Transverse colon (tissue), 4 donors: Measurements from ENCODE around the gene PARP3. TPM values are rescaled to one million over a fixed set of nuclear protein-coding genes. Genes with fewer than 3 reads are reported as not detected.

Source experiments
- DNase-seq: peaks from one replicate; pipeline ENCODE4 v3.0.0-alpha.2; 2019
- H3K27ac ChIP-seq, 4 donors: fragments of 200-600 bp; sonication (generic); 2 replicates each; pipeline ENCODE4 v1.5.1; 2016 to 2018; ENCODE audit warnings: inconsistent platforms in 4 of 4
- H3K27me3 ChIP-seq: fragments of 200-600 bp; sonication (generic); 2 replicates; pipeline ENCODE4 v1.5.1; 2017; ENCODE audit warnings: inconsistent platforms
- H3K36me3 ChIP-seq, 4 donors: fragments of 200-600 bp; sonication (generic); 2 replicates each; pipeline ENCODE4 v1.5.1; 2017 to 2019; ENCODE audit warnings: inconsistent platforms in 4 of 4
- H3K4me1 ChIP-seq, 4 donors: fragments of 200-600 bp; sonication (generic); 2 replicates each; pipeline ENCODE4 v1.5.1; 2017 to 2020; ENCODE audit warnings: inconsistent platforms in 4 of 4
- H3K4me3 ChIP-seq, 4 donors: fragments of 200-600 bp; sonication (generic); 1 replicate in 1 of 4; 2 replicates in 3 of 4; pipeline versions ENCODE4 v1.5.1 to v1.6.1; 2017 to 2019; ENCODE audit warnings: inconsistent platforms in 4 of 4
- H3K9me3 ChIP-seq, 2 donors: fragments of 200-600 bp; sonication (generic); 2 replicates each; pipeline ENCODE4 v1.5.1; 2017 to 2019; ENCODE audit warnings: inconsistent platforms in 2 of 2
- EP300 ChIP-seq: sonication (generic); formaldehyde crosslinking; IDR thresholded peaks from one replicate; pipeline ENCODE4 v1.6.1; 2017; ENCODE audit warnings: antibody characterized with exemption, low read depth
- POLR2A ChIP-seq: fragments of 450-650 bp; IDR thresholded peaks from one replicate; pipeline ENCODE4 v1.6.1; 2016; ENCODE audit warnings: antibody characterized with exemption, mild to moderate bottlenecking, moderate library complexity
- POLR2AphosphoS5 ChIP-seq, 3 donors: sonication (generic); formaldehyde crosslinking; IDR thresholded peaks; one replicate each; pipeline ENCODE4 v1.6.1; 2016; ENCODE audit warnings: antibody characterized with exemption in 3 of 3
- WGBS, 2 donors: methylation state at CpG; one replicate each; pipeline ENCODE4 v1.1.5; 2018; ENCODE audit warnings: low coverage in 1 of 2; 5-methylcytosine and 5-hydroxymethylcytosine counted together
- in situ Hi-C, 4 donors: fragments of 200-750 bp; cut with MboI; loops; one replicate each; pipeline versions ENCODE4 v1.15.0 to v1.15.1; 2017; ENCODE audit warnings: low sequenced_read_pairs in 3 of 4, low pct_ligation_motif_present in 1 of 4, low pct_unique_long_range_greater_than_20kb in 1 of 4
- intact Hi-C: fragments of 100-400 bp; cut with DNase I; formaldehyde crosslinking; loops from one replicate; pipeline ENCODE4 v1.15.1; 2023; ENCODE audit warnings: low total_unique reads
- total RNA-seq, 4 donors: library from RNA; depleted of rRNA; stranded (reverse); fragments of >200 nt; gene quantifications; one replicate each; pipeline ENCODE4 v1.1.0, GENCODE V29; 2016
- TF ChIP-seq, protein P1 (sequence below), 5 experiments: fragments of 200-600 bp in 3 of 5; fragments of 450-650 bp in 2 of 5; sonication (generic) in 3 of 5; IDR thresholded peaks; 1 replicate in 2 of 5; 2 replicates in 3 of 5; pipeline ENCODE4 v1.5.1; 2016 to 2017; ENCODE audit warnings: antibody characterized with exemption in 5 of 5, inconsistent platforms in 3 of 5, mild to moderate bottlenecking in 2 of 5, moderate library complexity in 1 of 5

The PARP3 gene
- total RNA-seq, 4 donors from 2014 or later, result 18.3 to 64.7 (median 42.1) TPM

DNA sequence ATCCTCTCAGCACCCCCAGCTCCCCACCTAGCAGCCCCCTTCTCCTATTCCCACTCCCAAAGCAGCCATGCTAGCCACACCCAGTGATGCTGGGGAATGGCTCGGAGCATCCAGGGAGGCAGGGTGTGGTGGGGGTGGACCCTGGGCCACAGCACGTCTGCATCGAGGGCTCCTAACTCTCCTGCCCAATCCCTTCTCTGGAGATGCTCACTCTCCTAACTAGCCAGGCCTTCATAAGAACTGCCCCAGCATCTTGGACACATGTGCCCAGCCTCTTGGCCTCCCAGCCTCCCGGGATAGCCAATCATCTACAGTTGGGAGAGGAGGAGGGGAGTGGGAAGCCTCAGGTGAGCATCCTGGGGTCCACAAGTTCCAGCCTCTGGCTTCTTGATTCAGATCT lies 22.4 kb downstream of the PARP3 start:
- peaks cover 9 to 35% (median 24%) of the 10 kb centered on the region in 4 donors for H3K4me1 ChIP-seq
- intact Hi-C loops (no loop called here), in situ Hi-C loops (no loop called here)
- H3K36me3 ChIP-seq, result no peaks in the 10 kb centered on the region
- no peak overlapping the region for H3K27ac ChIP-seq
- no peaks in the 10 kb centered on the region for H3K9me3 ChIP-seq
- 80% methylated on average over 4 of the region's 4 CpGs; no CpG with 5 or more reads in 1 of the 2 donors for WGBS, 2 donors
- DNase-seq, result no peak
- no peak overlapping the region for H3K4me3 ChIP-seq
- TF ChIP-seq EP300, result no peak
- TF ChIP-seq, protein P1, sequence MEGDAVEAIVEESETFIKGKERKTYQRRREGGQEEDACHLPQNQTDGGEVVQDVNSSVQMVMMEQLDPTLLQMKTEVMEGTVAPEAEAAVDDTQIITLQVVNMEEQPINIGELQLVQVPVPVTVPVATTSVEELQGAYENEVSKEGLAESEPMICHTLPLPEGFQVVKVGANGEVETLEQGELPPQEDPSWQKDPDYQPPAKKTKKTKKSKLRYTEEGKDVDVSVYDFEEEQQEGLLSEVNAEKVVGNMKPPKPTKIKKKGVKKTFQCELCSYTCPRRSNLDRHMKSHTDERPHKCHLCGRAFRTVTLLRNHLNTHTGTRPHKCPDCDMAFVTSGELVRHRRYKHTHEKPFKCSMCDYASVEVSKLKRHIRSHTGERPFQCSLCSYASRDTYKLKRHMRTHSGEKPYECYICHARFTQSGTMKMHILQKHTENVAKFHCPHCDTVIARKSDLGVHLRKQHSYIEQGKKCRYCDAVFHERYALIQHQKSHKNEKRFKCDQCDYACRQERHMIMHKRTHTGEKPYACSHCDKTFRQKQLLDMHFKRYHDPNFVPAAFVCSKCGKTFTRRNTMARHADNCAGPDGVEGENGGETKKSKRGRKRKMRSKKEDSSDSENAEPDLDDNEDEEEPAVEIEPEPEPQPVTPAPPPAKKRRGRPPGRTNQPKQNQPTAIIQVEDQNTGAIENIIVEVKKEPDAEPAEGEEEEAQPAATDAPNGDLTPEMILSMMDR (IDR thresholded peaks at IDR 0.05), result no peak
- no peak for TF ChIP-seq POLR2A
- no peaks in the 10 kb centered on the region for H3K27me3 ChIP-seq

GRCh38 chr3:51966016-51966415 lies 23.9 kb downstream of the PARP3 start:
- Histone ChIP-seq H3K4me1 (peaks cover 9 to 39% (median 24%) of the 10 kb centered on the region in 4 donors), H3K9me3 (no peaks in the 10 kb centered on the region), H3K27ac (peak overlapping the region in 3 of 4 donors; percentile 90 to 97 (median 95)), H3K4me3 (no peak overlapping the region), H3K36me3 (no peaks in the 10 kb centered on the region), H3K27me3 (no peaks in the 10 kb centered on the region)
- no peak for DNase-seq
- intact Hi-C loops (no loop called here), in situ Hi-C loops (no loop called here)
- TF ChIP-seq, protein P1 (IDR thresholded peaks at IDR 0.05), result no peak
- no peak for TF ChIP-seq EP300
- TF ChIP-seq POLR2A, result no peak
- no peak for TF ChIP-seq POLR2AphosphoS5 (IDR thresholded peaks at IDR 0.05)
- 63% methylated on average over 2 of the region's 2 CpGs; no CpG with 5 or more reads in 1 of the 2 donors for WGBS, 2 donors

DNA sequence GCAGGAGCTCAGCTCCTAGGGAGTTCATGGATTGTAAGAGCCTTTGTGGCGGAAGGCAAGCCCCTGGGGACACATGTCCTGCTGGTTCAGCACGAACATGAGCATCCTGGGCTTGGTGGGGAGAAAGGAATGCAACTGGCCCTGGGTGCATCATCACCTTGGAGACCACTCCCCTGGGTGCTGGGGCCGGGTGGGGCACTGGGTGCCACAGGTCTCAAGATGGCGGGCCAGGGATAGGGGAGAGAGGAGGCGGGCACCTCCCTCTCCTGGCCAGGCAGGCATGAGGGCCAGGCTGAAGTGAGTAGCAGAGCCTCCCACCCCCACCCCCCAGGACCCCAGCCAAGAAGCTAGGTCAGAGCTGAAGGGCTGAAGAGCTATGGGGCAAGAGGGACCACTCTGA lies 24.3 kb downstream of the PARP3 start:
- TF ChIP-seq POLR2A (no peak), EP300 (no peak), POLR2AphosphoS5 (IDR thresholded peaks at IDR 0.05) (no peak)
- TF ChIP-seq, protein P1 (IDR thresholded peaks at IDR 0.05), result no peak
- Histone ChIP-seq H3K27me3 (no peaks in the 10 kb centered on the region), H3K4me1 (peaks cover 9 to 41% (median 25%) of the 10 kb centered on the region in 4 donors), H3K4me3 (peak overlapping the region; percentile 41 to 97 (median 80)), H3K9me3 (no peaks in the 10 kb centered on the region), H3K36me3 (no peaks in the 10 kb centered on the region), H3K27ac (peak overlapping the region; percentile 90 to 97 (median 94))
- intact Hi-C loops, result no loop called here
- WGBS, 2 donors, result 56% methylated on average over 5 of the region's 5 CpGs; no CpG with 5 or more reads in 1 of the 2 donors
- in situ Hi-C loops, result no loop called here
- no peak for DNase-seq

- no peak for TF ChIP-seq POLR2A
- TF ChIP-seq, protein P1 (IDR thresholded peaks at IDR 0.05), result no peak
- no peak for TF ChIP-seq EP300
- no peak for TF ChIP-seq POLR2AphosphoS5 (IDR thresholded peaks at IDR 0.05)
- Histone ChIP-seq H3K27ac (peak overlapping the region; percentile 90 to 97 (median 94)), H3K27me3 (no peaks in the 10 kb centered on the region), H3K4me3 (peak overlapping the region; percentile 41 to 97 (median 80)), H3K9me3 (no peaks in the 10 kb centered on the region), H3K4me1 (peaks cover 9 to 41% (median 26%) of the 10 kb centered on the region in 4 donors), H3K36me3 (no peaks in the 10 kb centered on the region)
- 15 to 80% methylated on average over 1 to 8 of the region's 33 CpGs for WGBS, 2 donors
- in situ Hi-C loops, result no loop called here
- no peak for DNase-seq
- intact Hi-C loops, result no loop called here
Observed at GRCh38 chr3:51966922-51967383, 24.8 kb downstream of the PARP3 start.
